HG02610 (cell line): ENCODE measurements around the gene HEPACAM.
"Not testable (repeated sequence)": the region's sequence is repeated elsewhere in the genome, so short reads cannot be mapped to it uniquely, and the experiment has no call there.

Experiments
- ATAC-seq: cut with Tn5 transposase; IDR thresholded peaks from one replicate; pipeline ENCODE4 v1.9.1; 2021; ENCODE audit warnings: mild to moderate bottlenecking, moderate library complexity; ENCODE audit not compliant: unreplicated experiment

HEPACAM gene, protein sequence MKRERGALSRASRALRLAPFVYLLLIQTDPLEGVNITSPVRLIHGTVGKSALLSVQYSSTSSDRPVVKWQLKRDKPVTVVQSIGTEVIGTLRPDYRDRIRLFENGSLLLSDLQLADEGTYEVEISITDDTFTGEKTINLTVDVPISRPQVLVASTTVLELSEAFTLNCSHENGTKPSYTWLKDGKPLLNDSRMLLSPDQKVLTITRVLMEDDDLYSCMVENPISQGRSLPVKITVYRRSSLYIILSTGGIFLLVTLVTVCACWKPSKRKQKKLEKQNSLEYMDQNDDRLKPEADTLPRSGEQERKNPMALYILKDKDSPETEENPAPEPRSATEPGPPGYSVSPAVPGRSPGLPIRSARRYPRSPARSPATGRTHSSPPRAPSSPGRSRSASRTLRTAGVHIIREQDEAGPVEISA

DNA sequence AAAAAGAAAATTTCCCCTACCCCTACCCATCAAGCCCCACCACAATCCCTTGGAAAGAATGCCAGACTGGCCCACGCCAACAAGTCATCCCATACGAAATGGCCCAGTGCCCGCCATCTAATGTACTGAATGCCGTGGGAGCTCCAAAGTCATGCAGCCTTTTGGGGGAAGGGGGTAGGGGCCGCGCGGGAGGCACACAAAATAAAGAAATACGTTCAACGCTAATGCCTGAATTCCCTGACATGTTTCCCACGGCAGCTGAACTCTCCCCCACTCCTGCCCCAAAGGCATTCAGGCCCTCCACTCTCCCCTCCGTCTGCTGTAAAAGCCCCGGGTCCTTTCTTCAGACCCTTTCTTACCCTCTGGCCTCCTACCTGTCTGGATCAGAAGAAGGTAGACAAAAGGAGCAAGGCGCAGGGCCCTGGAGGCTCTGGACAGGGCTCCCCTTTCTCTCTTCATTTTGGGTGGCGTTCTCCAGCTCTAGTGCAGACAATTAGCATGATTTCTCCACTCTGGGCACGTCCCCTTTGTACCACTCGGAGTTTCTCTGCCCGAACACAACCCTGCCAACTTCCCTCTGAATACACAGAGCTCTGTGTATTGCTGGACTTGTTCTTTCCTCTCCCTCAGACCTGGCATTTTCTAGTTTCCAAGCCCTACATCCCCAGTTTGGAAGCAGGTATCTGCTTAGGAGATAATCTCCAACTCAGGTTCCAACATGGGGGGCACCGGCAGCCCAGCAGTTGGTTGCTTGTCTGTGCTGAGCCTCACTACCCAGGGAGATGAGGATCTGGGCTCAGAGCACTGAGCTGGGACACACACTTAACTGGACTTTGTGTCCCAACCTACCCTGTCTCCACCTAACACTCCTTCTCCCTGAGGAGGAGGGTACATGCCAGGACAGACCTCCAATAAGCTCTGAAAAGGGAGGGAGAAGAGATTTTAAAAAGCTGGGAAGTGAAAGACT lies at the start of gene HEPACAM:
TSS of gene HEPACAM (minus strand) at position 500 of the 967 bp plus-strand sequence. CDS start at position 459, 41 bp downstream.
- ATAC-seq = no peak

DNA sequence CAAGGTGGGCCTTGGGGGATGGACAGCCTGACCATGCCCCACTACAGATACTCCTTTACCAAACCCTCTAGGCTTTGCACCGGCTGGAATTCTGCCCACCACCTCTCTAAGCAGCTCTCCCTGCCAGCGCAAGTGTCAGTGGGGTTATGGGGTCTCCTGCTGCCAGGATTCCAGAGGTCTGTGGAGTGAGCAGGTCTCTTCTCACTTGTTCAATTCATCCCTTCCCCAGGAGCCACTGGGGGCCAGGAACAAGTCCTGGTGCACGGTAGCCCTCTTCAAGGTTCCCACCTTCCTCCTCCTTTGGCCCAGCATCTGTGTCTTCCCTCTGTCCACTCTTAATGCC lies 48.6 kb upstream of the HEPACAM start:
- ATAC-seq = no peak

DNA sequence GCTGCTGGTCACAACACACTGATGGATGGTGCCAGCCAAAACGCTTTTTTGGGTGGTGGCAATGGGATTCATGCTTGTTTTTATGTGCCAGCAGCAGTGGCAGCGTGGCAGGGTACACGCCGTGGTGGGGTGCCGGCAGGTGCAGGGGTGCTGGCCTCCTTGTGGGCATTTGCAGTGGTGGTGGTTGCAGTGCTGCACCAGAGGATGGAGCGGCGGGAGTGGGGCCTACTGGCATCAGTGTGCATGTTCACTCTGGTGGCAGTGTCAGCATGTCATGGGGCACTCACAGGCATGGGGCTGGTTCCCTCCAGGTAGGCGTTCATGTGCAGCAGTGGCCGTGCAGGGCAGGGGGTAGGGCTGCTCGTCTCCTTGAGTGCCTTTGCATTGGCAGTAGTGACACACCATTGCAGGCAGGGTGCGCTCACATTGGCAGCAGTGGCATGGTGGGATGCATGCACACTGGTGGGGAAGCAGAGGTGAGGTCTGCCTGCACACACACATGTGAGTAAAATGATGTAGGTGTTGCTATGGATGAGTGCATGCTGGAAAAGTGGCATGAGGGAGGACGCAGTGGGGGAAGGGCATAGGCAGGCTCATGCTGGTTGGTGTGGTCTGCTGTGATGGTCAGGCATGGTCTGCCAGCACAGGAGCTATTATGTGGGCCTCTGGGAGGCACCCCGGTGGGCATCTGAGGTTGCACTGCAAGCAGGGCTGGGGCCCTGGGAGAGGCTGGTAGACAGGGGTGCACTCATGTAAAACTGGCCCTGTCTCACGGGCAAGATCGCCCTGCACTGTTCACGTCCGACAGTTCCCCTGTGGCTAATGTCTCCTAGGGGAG lies 48.0 kb upstream of the HEPACAM start:
- ATAC-seq = no peak

DNA sequence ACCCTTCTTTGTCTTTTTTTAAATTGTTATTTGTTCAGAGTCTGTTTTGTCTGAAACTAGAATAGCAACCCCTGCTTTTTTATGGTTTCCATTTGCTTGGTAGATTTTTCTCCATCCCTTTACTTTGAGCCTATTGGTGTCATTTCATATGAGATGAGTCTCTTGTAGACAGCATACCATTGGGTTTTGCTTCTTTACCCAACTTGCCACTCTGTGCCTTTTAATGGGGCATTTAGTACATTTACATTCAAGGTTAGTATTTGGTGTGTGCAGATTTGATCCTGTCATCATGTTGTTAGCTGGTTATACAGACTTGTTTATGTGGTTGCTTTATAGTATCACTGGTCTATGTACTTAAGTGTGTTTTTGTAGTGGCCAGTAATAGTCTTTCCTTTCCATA lies 46.2 kb upstream of the HEPACAM start:
- no peak for ATAC-seq

DNA sequence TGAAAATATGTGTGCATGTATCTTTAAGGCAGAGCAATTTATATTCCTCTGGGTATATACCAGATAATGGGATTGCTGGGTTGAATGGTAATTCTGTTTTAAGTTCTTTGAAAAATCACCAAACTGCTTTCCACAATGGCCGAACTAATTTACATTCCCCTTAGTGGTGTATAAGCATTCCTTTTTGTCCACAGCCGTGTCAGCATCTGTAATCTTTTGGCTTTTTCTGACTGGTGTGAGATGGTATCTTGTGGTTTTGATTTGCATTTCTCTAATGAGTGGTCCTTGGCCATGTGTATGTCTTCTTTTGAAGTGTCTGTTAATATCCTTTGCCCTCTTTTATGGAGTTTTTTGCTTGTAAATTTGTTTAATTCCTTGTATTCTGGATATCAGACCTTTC lies 42.5 kb upstream of the HEPACAM start:
- no peak for ATAC-seq

DNA sequence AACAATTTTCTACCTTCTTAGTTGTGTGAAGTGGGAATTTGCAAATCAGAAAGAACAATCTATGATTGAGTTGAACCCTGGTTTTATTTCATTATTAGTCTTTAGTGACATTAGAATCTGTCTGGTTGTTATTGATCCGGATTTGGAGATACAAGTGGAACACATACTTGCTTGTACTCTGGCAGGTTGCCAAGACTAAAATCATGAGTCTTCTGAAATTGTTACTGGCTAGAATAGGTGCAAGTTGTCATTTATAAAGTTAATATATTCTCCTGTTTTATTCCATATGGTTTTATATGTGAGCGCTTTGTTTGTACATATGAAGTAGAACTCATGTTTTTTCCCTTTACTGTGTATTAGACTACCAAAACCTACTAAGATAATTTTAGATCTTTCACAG lies 41.2 kb upstream of the HEPACAM start:
- no peak for ATAC-seq

DNA sequence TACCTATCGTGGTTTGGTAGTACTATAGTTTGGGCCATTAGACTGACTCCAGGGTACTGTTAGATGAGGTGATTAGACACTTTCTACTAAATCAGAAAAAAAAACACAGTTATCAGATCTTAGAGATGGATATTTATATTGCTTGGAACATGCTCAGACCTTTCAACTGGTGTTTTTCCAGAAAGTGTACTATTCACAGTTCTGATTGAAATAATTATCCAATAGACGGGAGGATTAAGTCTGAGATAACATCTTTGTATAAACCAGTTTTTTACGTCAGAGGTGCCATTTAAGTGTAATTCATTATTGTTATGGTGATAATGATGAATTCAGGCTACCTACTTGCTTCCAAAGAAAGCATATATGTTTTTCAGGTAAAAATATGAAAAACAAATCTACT lies 40.7 kb upstream of the HEPACAM start:
- ATAC-seq = no peak

DNA sequence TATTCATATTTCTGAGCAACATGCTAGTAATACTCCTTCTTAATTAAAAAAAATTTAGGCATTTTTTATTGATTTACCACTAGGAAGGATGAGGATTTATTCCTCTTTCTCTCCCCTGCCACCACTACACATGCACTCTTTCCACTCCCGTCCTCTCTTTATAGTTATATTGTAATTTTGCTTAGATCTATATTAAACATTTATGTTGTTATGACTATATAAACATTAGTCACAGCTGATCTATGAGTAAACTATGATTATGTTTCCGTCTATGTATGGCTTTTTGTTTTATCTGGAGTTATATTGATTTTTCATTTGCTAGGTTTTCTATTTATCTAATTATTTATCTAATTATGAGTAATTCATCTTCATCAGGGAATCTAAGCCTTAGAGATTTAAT lies 36.0 kb upstream of the HEPACAM start:
- ATAC-seq = no peak

DNA sequence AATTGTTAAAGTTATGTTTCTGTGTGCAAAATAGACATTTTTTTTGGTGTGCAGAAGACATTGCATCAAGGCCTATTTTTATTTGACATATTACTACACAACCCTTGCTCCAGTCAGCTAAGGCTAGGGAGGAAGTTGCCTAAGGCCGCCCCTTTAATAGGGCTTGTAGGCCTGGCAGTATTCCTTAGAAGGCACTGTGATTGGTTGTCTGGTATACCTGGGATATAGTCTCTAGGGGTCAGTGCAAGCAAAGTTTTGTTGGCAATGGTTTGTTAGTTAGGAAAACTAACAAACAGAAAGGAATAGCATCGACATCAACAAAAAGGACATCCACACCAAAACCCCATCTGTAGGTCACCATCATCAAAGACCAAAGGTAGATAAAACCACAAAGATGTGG lies 35.1 kb upstream of the HEPACAM start:
- ATAC-seq = no peak

DNA sequence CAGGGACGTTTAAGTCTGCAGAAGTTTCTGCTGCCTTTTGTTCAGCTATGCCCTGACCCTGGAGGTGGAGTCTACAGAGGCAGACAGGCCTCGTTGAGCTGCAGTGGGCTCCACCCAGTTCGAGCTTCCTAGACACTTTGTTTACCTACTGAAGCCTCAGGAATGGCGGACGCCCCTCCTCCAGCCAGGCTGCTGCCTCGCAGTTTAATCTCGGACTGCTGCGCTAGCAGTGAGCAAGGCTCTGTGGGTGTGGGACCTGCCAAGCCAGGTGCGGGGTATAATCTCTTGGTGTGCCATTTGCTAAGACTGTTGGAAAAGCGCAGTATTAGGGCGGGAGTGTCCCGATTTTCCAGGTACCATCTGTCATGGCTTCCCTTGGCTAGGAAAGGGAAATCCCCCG lies 32.4 kb upstream of the HEPACAM start:
- not testable (repeated sequence) for ATAC-seq

DNA sequence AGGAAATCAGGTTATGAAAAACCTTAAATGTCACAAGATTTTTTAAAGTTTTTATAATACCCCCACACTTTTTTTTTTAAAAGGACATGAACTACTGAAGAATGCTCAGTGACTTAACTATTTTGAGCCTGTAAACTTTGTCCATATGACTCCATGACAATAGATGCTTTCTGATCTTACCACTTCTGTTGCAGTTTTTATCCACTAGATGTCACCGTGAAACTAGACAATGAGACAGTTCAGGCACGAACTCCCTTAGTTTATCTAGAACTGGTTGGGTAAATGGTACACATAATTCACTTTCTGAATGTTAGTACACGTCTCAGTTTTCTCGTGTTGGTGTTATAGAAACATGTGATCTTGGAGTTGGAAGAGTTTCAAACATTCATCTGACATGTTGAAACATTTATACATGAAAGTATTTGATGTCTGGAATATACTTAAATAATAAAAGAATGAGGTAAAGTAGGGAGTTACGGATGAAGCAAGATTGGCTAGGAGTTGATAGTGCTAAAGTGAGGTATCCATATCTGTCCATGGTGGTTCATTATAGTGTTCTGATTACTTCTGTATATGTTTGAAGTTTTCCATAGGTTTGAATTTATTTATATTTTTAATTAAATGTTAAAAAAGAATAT lies 26.2 kb upstream of the HEPACAM start:
- ATAC-seq = peak; percentile 72

DNA sequence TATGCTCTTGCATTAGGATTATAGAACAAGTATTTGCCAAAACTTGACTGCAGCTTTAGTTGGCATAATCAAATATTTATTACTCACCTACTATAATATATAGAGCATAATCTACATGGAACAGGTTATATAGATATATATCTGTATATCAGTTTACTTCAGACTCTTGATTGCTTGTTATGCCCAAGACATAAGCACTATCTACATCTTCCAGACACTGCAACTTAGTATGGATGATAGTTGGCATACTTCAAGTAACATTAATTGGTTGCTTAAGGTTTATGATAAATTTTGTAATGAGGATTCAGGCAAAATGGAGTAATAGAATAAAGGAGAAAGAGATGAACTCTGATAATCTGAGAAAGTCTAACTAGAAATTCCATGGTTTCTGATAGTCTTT lies 19.2 kb upstream of the HEPACAM start:
- no peak for ATAC-seq

DNA sequence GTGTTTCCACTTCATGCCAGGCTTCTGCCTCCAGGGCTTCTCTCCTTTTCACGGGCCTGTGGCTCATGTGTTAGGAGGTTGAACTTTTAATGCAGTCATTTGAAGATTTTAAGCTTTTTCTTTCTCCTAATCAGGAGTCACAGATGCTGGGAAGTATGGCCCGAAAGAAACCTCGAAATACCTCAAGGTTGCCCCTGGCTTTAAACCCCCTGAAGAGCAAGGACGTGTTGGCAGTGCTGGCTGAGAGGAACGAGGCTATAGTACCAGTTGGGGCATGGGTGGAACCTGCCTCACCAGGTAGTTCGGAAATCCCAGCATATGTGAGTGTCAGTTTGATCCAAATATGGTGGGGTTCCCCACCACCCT lies 18.7 kb upstream of the HEPACAM start:
- ATAC-seq = no peak

DNA sequence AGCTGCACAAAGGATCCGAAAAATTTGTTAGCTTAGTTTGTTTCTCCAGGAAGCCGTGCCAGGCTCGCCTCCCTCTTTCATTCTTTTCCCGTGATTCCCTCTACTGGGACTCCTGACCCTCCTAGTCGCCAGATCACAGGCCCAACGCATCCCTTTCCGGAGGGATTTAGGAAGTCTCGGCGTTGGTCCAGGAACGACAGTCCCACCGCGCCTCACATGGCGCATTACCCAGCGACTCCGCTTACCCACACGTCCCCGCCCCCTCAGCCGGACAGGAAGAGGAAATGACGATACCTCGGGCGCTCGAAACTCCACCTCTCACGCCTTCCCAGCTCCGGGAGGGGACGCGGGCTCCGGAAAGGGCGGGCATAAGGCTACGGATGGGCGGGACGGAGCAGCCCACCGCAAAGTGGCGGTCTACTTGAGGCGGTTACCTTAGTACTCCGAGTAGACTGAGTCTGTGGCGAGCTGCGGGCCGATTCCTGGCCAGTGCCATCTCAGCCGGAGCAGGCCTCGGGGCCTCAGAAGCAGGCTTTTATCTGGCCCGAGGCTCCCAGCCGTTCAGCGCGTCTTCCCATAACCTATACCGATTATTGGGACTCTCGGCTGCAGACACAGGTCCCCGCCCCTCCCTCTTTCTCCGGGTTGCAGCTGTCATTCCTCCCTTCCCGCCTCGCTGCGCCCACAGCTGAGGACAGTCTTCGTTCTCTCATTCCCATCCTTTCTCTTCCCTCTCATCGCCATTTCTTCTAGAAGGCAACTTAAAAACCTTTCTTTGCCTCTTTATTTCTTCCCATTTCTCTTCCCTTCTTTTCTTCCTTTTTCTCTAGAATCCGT lies 18.1 kb upstream of the HEPACAM start, which contains the start of gene CCDC15:
TSS of gene CCDC15 (plus strand) at position 450 of the 837 bp plus-strand sequence. CDS start 531 bp downstream, outside the sequence.
- peak; percentile 99 for ATAC-seq

DNA sequence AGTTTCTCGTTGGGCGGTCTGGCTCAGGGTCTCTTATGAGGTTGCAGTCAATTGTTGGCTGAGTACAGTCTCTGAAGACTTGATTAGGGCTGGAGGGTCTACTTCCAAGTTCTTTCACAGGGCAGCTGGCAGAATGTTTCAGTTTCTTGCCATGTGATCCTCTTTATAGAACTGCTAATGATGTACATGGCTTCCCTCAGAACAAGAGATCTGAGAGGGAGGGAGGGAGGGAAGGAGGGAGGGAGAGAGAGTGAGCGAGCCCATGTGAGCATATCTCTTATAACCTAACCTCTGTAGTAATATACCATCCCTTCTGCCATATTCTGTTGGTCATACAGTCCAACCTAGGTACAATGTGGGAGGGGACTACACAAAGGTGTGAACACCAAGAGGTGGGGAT lies 15.5 kb upstream of the HEPACAM start:
- no peak for ATAC-seq

DNA sequence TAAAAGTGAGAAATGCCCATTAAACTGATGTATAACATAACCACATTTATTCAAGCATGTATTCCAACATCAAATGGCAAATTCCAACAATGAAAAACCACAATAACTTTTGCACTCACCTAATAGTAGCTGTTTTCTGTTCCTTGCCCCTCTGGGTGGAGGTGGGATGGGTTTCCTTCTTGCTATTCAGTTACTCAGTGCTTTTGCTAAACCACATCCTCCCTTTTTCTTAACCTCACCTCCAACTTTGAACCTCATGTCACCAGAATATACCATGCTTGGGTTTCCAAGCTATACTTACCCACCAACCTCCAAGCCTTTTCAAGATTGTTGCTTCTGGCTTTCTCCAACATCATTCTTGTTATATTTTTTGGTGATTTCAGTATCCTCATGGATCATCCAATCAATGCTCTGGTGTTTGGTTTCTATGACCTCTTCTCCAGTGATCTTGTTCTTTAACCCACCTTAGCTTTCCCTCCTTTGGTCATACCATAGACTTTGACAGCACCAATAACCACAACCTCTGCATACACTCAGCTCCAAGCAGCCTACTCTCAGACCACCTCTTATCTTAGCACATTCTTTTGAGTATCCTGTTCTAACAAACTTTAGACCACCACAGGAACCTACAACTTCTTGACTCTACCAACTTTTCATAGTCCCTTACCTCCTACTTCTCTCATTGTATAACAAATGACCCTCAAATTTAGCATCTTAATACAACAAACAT lies 14.9 kb upstream of the HEPACAM start:
- ATAC-seq = no peak

DNA sequence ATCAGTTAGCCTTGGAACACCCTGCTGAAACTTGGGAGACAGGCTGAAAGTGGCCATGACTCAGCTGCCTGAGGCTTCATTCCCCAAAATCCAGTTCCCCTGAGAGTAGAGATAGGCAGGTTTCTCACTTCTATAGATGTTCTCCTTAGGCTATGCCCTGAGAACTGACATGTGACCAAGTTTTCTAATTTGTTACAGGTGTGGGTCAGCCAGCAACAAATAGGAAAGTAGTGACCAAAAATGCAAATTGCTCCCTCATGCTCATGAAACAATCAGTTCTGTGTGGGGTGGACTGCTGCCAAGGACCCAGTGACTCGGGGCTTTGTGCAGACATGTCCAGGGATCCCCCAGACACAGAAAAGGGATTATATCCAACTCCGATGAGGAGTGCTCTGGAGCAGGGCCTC lies 10.9 kb upstream of the HEPACAM start:
- no peak for ATAC-seq

DNA sequence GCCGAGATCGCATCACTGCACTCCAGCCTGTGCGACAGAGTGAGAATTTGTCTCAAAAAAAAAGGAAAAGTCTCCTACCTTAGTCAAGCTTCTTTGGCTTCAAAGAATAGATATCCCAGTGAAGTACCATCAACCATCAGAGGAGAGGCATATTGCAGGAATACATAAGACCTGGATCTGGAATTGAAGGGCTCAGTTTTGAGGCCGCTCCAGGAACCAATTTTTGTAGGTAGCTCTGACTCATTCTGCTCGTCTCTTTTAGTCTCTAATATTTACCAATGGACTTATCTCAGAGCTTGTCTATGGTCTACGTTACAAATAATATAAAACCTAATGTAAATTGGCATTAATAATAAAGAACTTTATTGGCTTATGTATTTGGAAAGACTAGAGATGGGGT lies 10.0 kb upstream of the HEPACAM start:
- ATAC-seq = no peak

DNA sequence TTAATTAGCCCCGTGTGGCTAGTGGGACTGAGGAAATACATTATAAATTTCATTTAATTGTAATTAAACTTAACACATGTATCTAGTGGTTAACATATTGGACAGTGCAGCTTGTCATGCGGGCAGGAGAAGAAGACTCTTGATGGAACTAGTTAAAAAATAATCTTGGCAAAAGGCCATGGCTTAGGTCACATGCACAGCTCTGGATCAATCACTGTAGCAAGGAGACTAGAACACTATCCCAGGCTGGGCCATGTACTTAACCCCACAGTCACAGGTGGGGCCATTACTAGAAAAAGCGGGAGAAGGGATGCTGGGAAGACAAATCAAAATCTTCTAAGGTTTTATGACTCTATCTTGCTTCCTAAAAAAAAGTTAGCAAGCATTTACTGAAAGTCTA lies 8.7 kb upstream of the HEPACAM start:
- ATAC-seq = no peak
